GM23248 (cell line): ENCODE measurements around the gene TGM3.

ENCODE experiments used
- EZH2 ChIP-seq: fragments of 200-600 bp; sonication (generic); IDR thresholded peaks from 2 replicates; pipeline ENCODE4 v1.6.1; 2018; ENCODE audit warnings: antibody characterized with exemption, mild to moderate bottlenecking; ENCODE audit not compliant: insufficient read depth, poor library complexity, severe bottlenecking
- EZH2phosphoT487 ChIP-seq: fragments of 200-600 bp; sonication (generic); IDR thresholded peaks from 2 replicates; pipeline ENCODE4 v1.6.1; 2018; ENCODE audit warnings: antibody characterized with exemption, moderate library complexity, mild to moderate bottlenecking, low read depth; ENCODE audit not compliant: insufficient read depth

- no peak for TF ChIP-seq EZH2
- TF ChIP-seq EZH2phosphoT487 = no peak
Observed at GRCh38 chr20:2299301-2299700, 3.5 kb downstream of the TGM3 start.
